Measurements from ENCODE around the gene SLC9A7.

Gene SLC9A7

GRCh38 chrX:46599051-46599560 lies 159.8 kb downstream of the SLC9A7 start:
- no peak overlapping the region for H3K27ac ChIP-seq
- no peaks in the 10 kb centered on the region for H3K36me3 ChIP-seq
- H3K4me3 ChIP-seq = no peak overlapping the region
- intact Hi-C loops (cut with DNase I; ENCODE audit: low total_unique reads) = no loop called here
- H3K4me1 ChIP-seq = no peaks in the 10 kb centered on the region
- H3K9me3 ChIP-seq = no peaks in the 10 kb centered on the region
- no peaks in the 10 kb centered on the region for H3K27me3 ChIP-seq
- no peak for DNase-seq
- TF ChIP-seq CTCF (IDR thresholded peaks at IDR 0.05) = no peak

GRCh38 chrX:46597771-46598170 lies 161.1 kb downstream of the SLC9A7 start:
- Histone ChIP-seq H3K4me1 (no peaks in the 10 kb centered on the region), H3K27me3 (no peaks in the 10 kb centered on the region), H3K4me3 (no peak overlapping the region), H3K9me3 (no peaks in the 10 kb centered on the region), H3K36me3 (no peaks in the 10 kb centered on the region), H3K27ac (no peak overlapping the region)
- DNase-seq = no peak
- intact Hi-C loops (cut with DNase I; ENCODE audit: low total_unique reads) = no loop called here
- no peak for TF ChIP-seq CTCF (IDR thresholded peaks at IDR 0.05)

- Histone ChIP-seq H3K27me3 (no peaks in the 10 kb centered on the region), H3K4me1 (no peaks in the 10 kb centered on the region), H3K9me3 (no peaks in the 10 kb centered on the region), H3K27ac (no peak overlapping the region), H3K36me3 (no peaks in the 10 kb centered on the region), H3K4me3 (no peak overlapping the region)
- no peak for TF ChIP-seq CTCF (IDR thresholded peaks at IDR 0.05)
- intact Hi-C loops (cut with DNase I; ENCODE audit: low total_unique reads) = no loop called here
- no peak for DNase-seq
Measured at GRCh38 chrX:46597208-46597607, 161.7 kb downstream of the SLC9A7 start.

GRCh38 chrX:46595084-46595483 lies 163.8 kb downstream of the SLC9A7 start:
- TF ChIP-seq CTCF (IDR thresholded peaks at IDR 0.05) = no peak
- no peaks in the 10 kb centered on the region for H3K36me3 ChIP-seq
- peaks cover 0 to 2% (median 0%) of the 10 kb centered on the region in 4 donors for H3K4me1 ChIP-seq
- H3K4me3 ChIP-seq = no peak overlapping the region
- no peaks in the 10 kb centered on the region for H3K27me3 ChIP-seq
- no peaks in the 10 kb centered on the region for H3K9me3 ChIP-seq
- intact Hi-C loops (cut with DNase I; ENCODE audit: low total_unique reads) = no loop called here
- no peak for DNase-seq
- no peak overlapping the region for H3K27ac ChIP-seq

GRCh38 chrX:46589977-46590723 lies 168.8 kb downstream of the SLC9A7 start:
- H3K27ac ChIP-seq = peak overlapping the region in 1 of 2 donors; percentile 57
- H3K27me3 ChIP-seq = no peaks in the 10 kb centered on the region
- H3K4me3 ChIP-seq = no peak overlapping the region

More at GRCh38 chrX:46589977-46590723, 168.8 kb downstream of the SLC9A7 start:
- no peak for DNase-seq
- Histone ChIP-seq H3K9me3 (no peaks in the 10 kb centered on the region), H3K36me3 (no peaks in the 10 kb centered on the region), H3K4me1 (peaks cover 0 to 41% (median 3%) of the 10 kb centered on the region in 4 donors)
- TF ChIP-seq CTCF (IDR thresholded peaks at IDR 0.05) = no peak
- intact Hi-C loops (cut with DNase I; ENCODE audit: low total_unique reads) = no loop called here
